Measurements from ENCODE around the gene ZNF438.

- TF ChIP-seq TAF1 (IDR thresholded peaks at IDR 0.05; ENCODE audit: low read depth): peak; percentile 51; the same call in 1 of the 2 replicates
- TF ChIP-seq TCF12 (IDR thresholded peaks at IDR 0.05; ENCODE audit: low read depth): peak; percentile 44; the same call in 1 of the 2 replicates
- no peak for TF ChIP-seq YY1 (IDR thresholded peaks at IDR 0.05; ENCODE audit: low read depth)
- TF ChIP-seq CREB1 (IDR thresholded peaks at IDR 0.05; ENCODE audit: low read depth): peak; percentile 80
- peak; percentile 41; the same call in 1 of the 2 replicates for TF ChIP-seq EP300 (IDR thresholded peaks at IDR 0.05; ENCODE audit: borderline replicate concordance)
- TF ChIP-seq, protein P1, sequence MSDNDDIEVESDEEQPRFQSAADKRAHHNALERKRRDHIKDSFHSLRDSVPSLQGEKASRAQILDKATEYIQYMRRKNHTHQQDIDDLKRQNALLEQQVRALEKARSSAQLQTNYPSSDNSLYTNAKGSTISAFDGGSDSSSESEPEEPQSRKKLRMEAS (IDR thresholded peaks at IDR 0.05): peak; percentile 94
- TF ChIP-seq USF1 (IDR thresholded peaks at IDR 0.05): peak; percentile 3; the same call in 1 of the 2 replicates
- peak; percentile 37; the same call in 1 of the 2 replicates for TF ChIP-seq RAD21 (IDR thresholded peaks at IDR 0.05; ENCODE audit: low read depth)
- no peak for TF ChIP-seq CEBPB (IDR thresholded peaks at IDR 0.05)
- no peak for TF ChIP-seq REST (IDR thresholded peaks at IDR 0.05; ENCODE audit: low read depth)
- TF ChIP-seq EGR1 (IDR thresholded peaks at IDR 0.05): peak; percentile 41; the same call in 1 of the 2 replicates
- TF ChIP-seq NFIC (IDR thresholded peaks at IDR 0.05): peak; percentile 7; the same call in 1 of the 2 replicates
- no peak for TF ChIP-seq FOXM1 (IDR thresholded peaks at IDR 0.05; ENCODE audit: borderline replicate concordance, low read depth)
These were observed at the start of gene ZNF438 for GRCh38 chr10:31031558-31032257.

Data from Ishikawa (cell line).